Left lung (tissue), 10 donors: ENCODE data around the gene KLHL3. TPM values are rescaled to one million over a fixed set of nuclear protein-coding genes. Genes with fewer than 3 reads are reported as not detected.
"Not testable (repeated sequence)": the region's sequence is repeated elsewhere in the genome, so short reads cannot be mapped to it uniquely, and the experiment has no call there.

Source experiments
- ATAC-seq: fragments of 200-7000 bp; cut with Tn5 transposase; one replicate; pipeline ENCODE4 v1.9.1; 2020; ENCODE audit warnings: moderate library complexity
- DNase-seq, 4 donors: peaks; one replicate each; pipeline ENCODE4 v3.0.0-alpha.2; 2013 to 2020
- H3K27ac ChIP-seq, 2 donors: fragments of 200-600 bp; sonication (generic) in 1 of 2; one replicate each; pipeline versions ENCODE4 v1.5.0 to v1.8.0; 2020 to 2021
- H3K27me3 ChIP-seq, 2 donors: fragments of 200-600 bp; sonication (generic) in 1 of 2; one replicate each; pipeline versions ENCODE4 v1.5.0 to v1.8.0; 2020 to 2021
- H3K36me3 ChIP-seq, 2 donors: fragments of 200-600 bp; sonication (generic) in 1 of 2; one replicate each; pipeline versions ENCODE4 v1.5.0 to v1.8.0; 2020 to 2021
- H3K4me1 ChIP-seq, 2 donors: fragments of 200-600 bp; one replicate each; pipeline ENCODE4 v1.8.0; 2021
- H3K4me3 ChIP-seq, 2 donors: fragments of 200-600 bp; sonication (generic) in 1 of 2; one replicate each; pipeline versions ENCODE4 v1.5.0 to v1.8.0; 2020 to 2021; ENCODE audit warnings: mild to moderate bottlenecking in 1 of 2
- H3K9me3 ChIP-seq, 2 donors: fragments of 200-600 bp; sonication (generic) in 1 of 2; one replicate each; pipeline versions ENCODE4 v1.5.0 to v1.8.0; 2020 to 2021
- CTCF ChIP-seq, 2 donors: fragments of 200-600 bp; sonication (generic) in 1 of 2; IDR thresholded peaks; one replicate each; pipeline versions ENCODE4 v1.5.0 to v1.8.0; 2021; ENCODE audit warnings: antibody characterized with exemption in 2 of 2
- intact Hi-C, 2 donors: fragments of 100-400 bp; cut with DNase I; formaldehyde crosslinking; loops; one replicate each; pipeline versions ENCODE4 v1.11.2 to v1.14.2; 2022
- polyA plus RNA-seq, 6 donors: library from polyadenylated mRNA; unstranded; fragments of 120-200 nt; gene quantifications; one replicate each; pipeline ENCODE4 v1.2.1, GENCODE V29; 2013; ENCODE audit not compliant: insufficient read length in 6 of 6
- total RNA-seq, 2 donors: library from RNA; stranded (reverse); fragmentation: NEBNext Ultra II Directional; extraction: Animal tissue kit (Norgen Biotek cat#: 25700); gene quantifications; one replicate each; pipeline ENCODE4 v1.2.1, GENCODE V29; 2021
- donor health status: DM: no; HTN: yes; CAD: no.
- donor health status: DM: no; HTN: no; CAD: no.

Gene KLHL3
- total and polyA plus RNA-seq, 8 donors = 5.4 to 35.7 (median 29.7) TPM

- DNase-seq (no peak), ATAC-seq (no peak)
- TF ChIP-seq CTCF (IDR thresholded peaks at IDR 0.05) = no peak
- Histone ChIP-seq H3K4me3 (no peak overlapping the region), H3K9me3 (no peaks in the 10 kb centered on the region), H3K27ac (no peak overlapping the region), H3K4me1 (no peaks in the 10 kb centered on the region), H3K27me3 (no peaks in the 10 kb centered on the region), H3K36me3 (no peaks in the 10 kb centered on the region)
- intact Hi-C loops = no loop called here
These were observed 87.5 kb downstream of the KLHL3 start for GRCh38 chr5:137648361-137648760.

GRCh38 chr5:137647401-137647800 is 88.5 kb downstream of the KLHL3 start:
- ATAC-seq = no peak
- H3K9me3 ChIP-seq = no peaks in the 10 kb centered on the region
- no peak for TF ChIP-seq CTCF (IDR thresholded peaks at IDR 0.05)
- no peaks in the 10 kb centered on the region for H3K36me3 ChIP-seq
- H3K4me3 ChIP-seq = no peak overlapping the region
- peak in 1 of 4 donors; percentile 59 for DNase-seq
- no peaks in the 10 kb centered on the region for H3K27me3 ChIP-seq
- intact Hi-C loops = no loop called here
- H3K4me1 ChIP-seq = no peaks in the 10 kb centered on the region
- H3K27ac ChIP-seq = no peak overlapping the region

- no peak for ATAC-seq
- TF ChIP-seq CTCF (IDR thresholded peaks at IDR 0.05) = no peak
- DNase-seq = no peak
- H3K27ac ChIP-seq = no peak overlapping the region
- H3K27me3 ChIP-seq = no peaks in the 10 kb centered on the region
- H3K4me3 ChIP-seq = no peak overlapping the region
- no peaks in the 10 kb centered on the region for H3K36me3 ChIP-seq
- intact Hi-C loops = no loop called here
- no peaks in the 10 kb centered on the region for H3K9me3 ChIP-seq
- no peaks in the 10 kb centered on the region for H3K4me1 ChIP-seq
These were observed 89.1 kb downstream of the KLHL3 start for GRCh38 chr5:137646761-137647160.

- DNase-seq, H3K27me3 ChIP-seq, H3K36me3 ChIP-seq, H3K9me3 ChIP-seq, H3K4me1 ChIP-seq, H3K4me3 ChIP-seq, H3K27ac ChIP-seq, ATAC-seq, intact Hi-C loops: not testable (repeated sequence)
These were observed 92.8 kb downstream of the KLHL3 start for GRCh38 chr5:137643081-137643480.

- Histone ChIP-seq H3K27ac (no peak overlapping the region), H3K4me3 (no peak overlapping the region), H3K9me3 (no peaks in the 10 kb centered on the region), H3K27me3 (no peaks in the 10 kb centered on the region), H3K36me3 (no peaks in the 10 kb centered on the region), H3K4me1 (no peaks in the 10 kb centered on the region)
- no peak for TF ChIP-seq CTCF (IDR thresholded peaks at IDR 0.05)
- intact Hi-C loops = no loop called here
- no peak for ATAC-seq
- DNase-seq = no peak
These were observed 93.8 kb downstream of the KLHL3 start for GRCh38 chr5:137642091-137642490.

- peak; percentile 88 for ATAC-seq
- intact Hi-C loops = no loop called here
- TF ChIP-seq CTCF (IDR thresholded peaks at IDR 0.05) = no peak
These were observed 94.7 kb downstream of the KLHL3 start for GRCh38 chr5:137641148-137641547.

More at GRCh38 chr5:137641148-137641547, 94.7 kb downstream of the KLHL3 start:
- no peak overlapping the region for H3K27ac ChIP-seq
- H3K27me3 ChIP-seq = no peaks in the 10 kb centered on the region
- H3K36me3 ChIP-seq = no peaks in the 10 kb centered on the region
- DNase-seq = peak in 1 of 4 donors; percentile 30
- no peaks in the 10 kb centered on the region for H3K9me3 ChIP-seq
- no peak overlapping the region for H3K4me3 ChIP-seq
- no peaks in the 10 kb centered on the region for H3K4me1 ChIP-seq
